ENCODE measurements around the gene NLRC5.

Gene NLRC5

DNA sequence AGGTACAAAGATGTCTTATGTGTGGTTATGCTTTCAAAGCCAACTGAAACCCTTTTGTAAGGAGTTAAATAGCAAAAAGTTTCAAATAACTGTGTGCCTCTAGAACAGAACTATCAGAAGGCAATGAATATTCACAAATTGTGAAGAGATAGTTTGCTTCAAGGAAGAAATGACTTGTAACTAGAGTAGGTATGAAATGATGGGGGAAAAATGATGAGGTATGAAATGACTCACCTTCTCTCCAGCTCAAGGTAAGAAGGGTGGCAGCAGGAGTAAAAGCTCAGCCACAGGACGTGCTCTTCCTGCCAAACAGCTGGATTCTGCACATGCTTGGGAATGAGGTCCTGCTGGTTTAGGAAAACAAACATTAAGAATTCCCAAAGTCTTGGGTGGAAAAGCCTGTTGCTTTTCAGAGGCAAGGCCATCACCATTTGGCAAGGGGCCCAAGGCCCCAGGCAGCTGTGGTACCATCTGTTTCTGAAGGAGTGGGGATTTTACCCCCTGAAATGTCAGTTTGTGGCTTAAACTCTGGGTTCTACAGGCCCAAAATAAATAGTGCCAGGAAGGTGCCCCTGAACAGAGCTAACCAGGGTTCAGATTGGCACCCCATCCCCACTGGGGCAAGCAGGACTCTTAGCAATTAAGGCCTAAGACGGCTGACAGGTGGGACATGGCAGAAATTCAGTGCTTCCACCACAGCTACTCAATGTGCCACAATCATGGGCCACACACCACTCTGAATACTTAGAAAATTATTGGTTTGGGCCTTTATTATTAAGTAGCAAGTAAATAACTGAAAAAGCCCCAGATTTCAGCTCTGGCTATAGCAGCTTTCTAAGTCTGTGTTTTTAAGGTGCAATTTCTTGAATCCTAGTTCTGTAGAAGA, 44.2 kb upstream of the NLRC5 start (continued):
- TF ChIP-seq, protein P1, sequence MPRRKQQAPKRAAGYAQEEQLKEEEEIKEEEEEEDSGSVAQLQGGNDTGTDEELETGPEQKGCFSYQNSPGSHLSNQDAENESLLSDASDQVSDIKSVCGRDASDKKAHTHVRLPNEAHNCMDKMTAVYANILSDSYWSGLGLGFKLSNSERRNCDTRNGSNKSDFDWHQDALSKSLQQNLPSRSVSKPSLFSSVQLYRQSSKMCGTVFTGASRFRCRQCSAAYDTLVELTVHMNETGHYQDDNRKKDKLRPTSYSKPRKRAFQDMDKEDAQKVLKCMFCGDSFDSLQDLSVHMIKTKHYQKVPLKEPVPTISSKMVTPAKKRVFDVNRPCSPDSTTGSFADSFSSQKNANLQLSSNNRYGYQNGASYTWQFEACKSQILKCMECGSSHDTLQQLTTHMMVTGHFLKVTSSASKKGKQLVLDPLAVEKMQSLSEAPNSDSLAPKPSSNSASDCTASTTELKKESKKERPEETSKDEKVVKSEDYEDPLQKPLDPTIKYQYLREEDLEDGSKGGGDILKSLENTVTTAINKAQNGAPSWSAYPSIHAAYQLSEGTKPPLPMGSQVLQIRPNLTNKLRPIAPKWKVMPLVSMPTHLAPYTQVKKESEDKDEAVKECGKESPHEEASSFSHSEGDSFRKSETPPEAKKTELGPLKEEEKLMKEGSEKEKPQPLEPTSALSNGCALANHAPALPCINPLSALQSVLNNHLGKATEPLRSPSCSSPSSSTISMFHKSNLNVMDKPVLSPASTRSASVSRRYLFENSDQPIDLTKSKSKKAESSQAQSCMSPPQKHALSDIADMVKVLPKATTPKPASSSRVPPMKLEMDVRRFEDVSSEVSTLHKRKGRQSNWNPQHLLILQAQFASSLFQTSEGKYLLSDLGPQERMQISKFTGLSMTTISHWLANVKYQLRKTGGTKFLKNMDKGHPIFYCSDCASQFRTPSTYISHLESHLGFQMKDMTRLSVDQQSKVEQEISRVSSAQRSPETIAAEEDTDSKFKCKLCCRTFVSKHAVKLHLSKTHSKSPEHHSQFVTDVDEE (CRISPR knock-in tag; IDR thresholded peaks at IDR 0.05) = no peak
- no peak for TF ChIP-seq ZNF8 (CRISPR knock-in tag; IDR thresholded peaks at IDR 0.05)
- TF ChIP-seq ZNF70 (CRISPR knock-in tag; IDR thresholded peaks at IDR 0.05) = no peak
- TF ChIP-seq ZNF565 (CRISPR knock-in tag; conservative IDR thresholded peaks at IDR 0.05; ENCODE audit: low read depth) = no peak
- TF ChIP-seq, protein P2, sequence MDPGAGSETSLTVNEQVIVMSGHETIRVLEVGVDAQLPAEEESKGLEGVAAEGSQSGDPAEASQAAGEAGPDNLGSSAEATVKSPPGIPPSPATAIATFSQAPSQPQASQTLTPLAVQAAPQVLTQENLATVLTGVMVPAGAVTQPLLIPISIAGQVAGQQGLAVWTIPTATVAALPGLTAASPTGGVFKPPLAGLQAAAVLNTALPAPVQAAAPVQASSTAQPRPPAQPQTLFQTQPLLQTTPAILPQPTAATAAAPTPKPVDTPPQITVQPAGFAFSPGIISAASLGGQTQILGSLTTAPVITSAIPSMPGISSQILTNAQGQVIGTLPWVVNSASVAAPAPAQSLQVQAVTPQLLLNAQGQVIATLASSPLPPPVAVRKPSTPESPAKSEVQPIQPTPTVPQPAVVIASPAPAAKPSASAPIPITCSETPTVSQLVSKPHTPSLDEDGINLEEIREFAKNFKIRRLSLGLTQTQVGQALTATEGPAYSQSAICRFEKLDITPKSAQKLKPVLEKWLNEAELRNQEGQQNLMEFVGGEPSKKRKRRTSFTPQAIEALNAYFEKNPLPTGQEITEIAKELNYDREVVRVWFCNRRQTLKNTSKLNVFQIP (CRISPR knock-in tag; IDR thresholded peaks at IDR 0.05; ENCODE audit: borderline replicate concordance, low read depth) = no peak
- TF ChIP-seq PPARA (CRISPR knock-in tag; IDR thresholded peaks at IDR 0.05; ENCODE audit: borderline replicate concordance) = no peak

GRCh38 chr16:56945847-56946527, 43.4 kb upstream of the NLRC5 start:
- TF ChIP-seq ZFP30 (CRISPR knock-in tag; IDR thresholded peaks at IDR 0.05) (no peak), BACH2 (CRISPR knock-in tag; IDR thresholded peaks at IDR 0.05; ENCODE audit: borderline replicate concordance) (no peak), ZNF70 (CRISPR knock-in tag; IDR thresholded peaks at IDR 0.05) (no peak), OSR1 (CRISPR knock-in tag; IDR thresholded peaks at IDR 0.05) (no peak), ARNTL (CRISPR knock-in tag; IDR thresholded peaks at IDR 0.05; ENCODE audit: borderline replicate concordance, low read depth) (no peak), GLIS3 (CRISPR knock-in tag; IDR thresholded peaks at IDR 0.05) (no peak), PPARA (CRISPR knock-in tag; IDR thresholded peaks at IDR 0.05; ENCODE audit: borderline replicate concordance) (no peak), RARB (CRISPR knock-in tag; IDR thresholded peaks at IDR 0.05) (no peak), CREB5 (CRISPR knock-in tag; IDR thresholded peaks at IDR 0.05; ENCODE audit: low read depth) (no peak), ESRRG (CRISPR knock-in tag; IDR thresholded peaks at IDR 0.05) (no peak), ZNF565 (CRISPR knock-in tag; conservative IDR thresholded peaks at IDR 0.05; ENCODE audit: low read depth) (no peak), ZFP3 (CRISPR knock-in tag; IDR thresholded peaks at IDR 0.05) (no peak), CSDC2 (CRISPR knock-in tag; IDR thresholded peaks at IDR 0.05) (no peak), SNAI2 (CRISPR knock-in tag; IDR thresholded peaks at IDR 0.05) (no peak), TCF4 (CRISPR knock-in tag; IDR thresholded peaks at IDR 0.05; ENCODE audit: borderline replicate concordance) (no peak)
- TF ChIP-seq, protein P3, sequence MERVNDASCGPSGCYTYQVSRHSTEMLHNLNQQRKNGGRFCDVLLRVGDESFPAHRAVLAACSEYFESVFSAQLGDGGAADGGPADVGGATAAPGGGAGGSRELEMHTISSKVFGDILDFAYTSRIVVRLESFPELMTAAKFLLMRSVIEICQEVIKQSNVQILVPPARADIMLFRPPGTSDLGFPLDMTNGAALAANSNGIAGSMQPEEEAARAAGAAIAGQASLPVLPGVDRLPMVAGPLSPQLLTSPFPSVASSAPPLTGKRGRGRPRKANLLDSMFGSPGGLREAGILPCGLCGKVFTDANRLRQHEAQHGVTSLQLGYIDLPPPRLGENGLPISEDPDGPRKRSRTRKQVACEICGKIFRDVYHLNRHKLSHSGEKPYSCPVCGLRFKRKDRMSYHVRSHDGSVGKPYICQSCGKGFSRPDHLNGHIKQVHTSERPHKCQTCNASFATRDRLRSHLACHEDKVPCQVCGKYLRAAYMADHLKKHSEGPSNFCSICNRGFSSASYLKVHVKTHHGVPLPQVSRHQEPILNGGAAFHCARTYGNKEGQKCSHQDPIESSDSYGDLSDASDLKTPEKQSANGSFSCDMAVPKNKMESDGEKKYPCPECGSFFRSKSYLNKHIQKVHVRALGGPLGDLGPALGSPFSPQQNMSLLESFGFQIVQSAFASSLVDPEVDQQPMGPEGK (CRISPR knock-in tag; IDR thresholded peaks at IDR 0.05; ENCODE audit: borderline replicate concordance) = no peak
- TF ChIP-seq, protein P2 (CRISPR knock-in tag; IDR thresholded peaks at IDR 0.05; ENCODE audit: borderline replicate concordance, low read depth) = no peak
- no peak for ATAC-seq

All from SK-N-SH treated with all-trans-retinoic acid at 6 μM for 48 hours (cell line).